NCI-H82 treated with DMSO at 0.1 percent for 48 hours (cell line): ENCODE data around the gene MARVELD2.
"Not testable (repeated sequence)": the region's sequence is repeated elsewhere in the genome, so short reads cannot be mapped to it uniquely, and the experiment has no call there.

Experiments
- DNase-seq: peaks from one replicate; lab custom pipeline; 2025; ENCODE audit not compliant: unreplicated experiment; lab: John Stamatoyannopoulos, UW

MARVELD2 gene

GRCh38 chr5:69449511-69449910, 34.6 kb downstream of the MARVELD2 start:
- no peak for DNase-seq

GRCh38 chr5:69450116-69450515, 35.2 kb downstream of the MARVELD2 start:
- DNase-seq = no peak

GRCh38 chr5:69450527-69450926, 35.6 kb downstream of the MARVELD2 start:
- not testable (repeated sequence) for DNase-seq

GRCh38 chr5:69451941-69452647, 37.2 kb downstream of the MARVELD2 start:
- DNase-seq = no peak

GRCh38 chr5:69453487-69453886, 38.6 kb downstream of the MARVELD2 start:
- not testable (repeated sequence) for DNase-seq

GRCh38 chr5:69454460-69455249, 39.7 kb downstream of the MARVELD2 start:
- DNase-seq = no peak

GRCh38 chr5:69455428-69455988, 40.6 kb downstream of the MARVELD2 start:
- DNase-seq = not testable (repeated sequence)

GRCh38 chr5:69462170-69462569, 47.3 kb downstream of the MARVELD2 start:
- no peak for DNase-seq

- not testable (repeated sequence) for DNase-seq
Measured at GRCh38 chr5:69466375-69466774, 51.5 kb downstream of the MARVELD2 start.

GRCh38 chr5:69467442-69468225, 52.7 kb downstream of the MARVELD2 start:
- no peak for DNase-seq

GRCh38 chr5:69468631-69469030, 53.7 kb downstream of the MARVELD2 start:
- DNase-seq = no peak

- not testable (repeated sequence) for DNase-seq
Measured at GRCh38 chr5:69471516-69471915, 56.6 kb downstream of the MARVELD2 start.

- not testable (repeated sequence) for DNase-seq
Measured at GRCh38 chr5:69472535-69473143, 57.7 kb downstream of the MARVELD2 start.

- no peak for DNase-seq
Measured at GRCh38 chr5:69477170-69477569, 62.3 kb downstream of the MARVELD2 start.

GRCh38 chr5:69478296-69478695, 63.4 kb downstream of the MARVELD2 start:
- not testable (repeated sequence) for DNase-seq

- DNase-seq = no peak
Measured at GRCh38 chr5:69484891-69485290, 70.0 kb downstream of the MARVELD2 start.

- no peak for DNase-seq
Measured at GRCh38 chr5:69485471-69485870, 70.6 kb downstream of the MARVELD2 start.

- DNase-seq = no peak
Measured at GRCh38 chr5:69489246-69489645, 74.3 kb downstream of the MARVELD2 start.

GRCh38 chr5:69491027-69491426, 76.1 kb downstream of the MARVELD2 start:
- no peak for DNase-seq

GRCh38 chr5:69491838-69492390, 77.0 kb downstream of the MARVELD2 start:
- DNase-seq = no peak
